Measurements from ENCODE around the gene MRPL54.

DNA sequence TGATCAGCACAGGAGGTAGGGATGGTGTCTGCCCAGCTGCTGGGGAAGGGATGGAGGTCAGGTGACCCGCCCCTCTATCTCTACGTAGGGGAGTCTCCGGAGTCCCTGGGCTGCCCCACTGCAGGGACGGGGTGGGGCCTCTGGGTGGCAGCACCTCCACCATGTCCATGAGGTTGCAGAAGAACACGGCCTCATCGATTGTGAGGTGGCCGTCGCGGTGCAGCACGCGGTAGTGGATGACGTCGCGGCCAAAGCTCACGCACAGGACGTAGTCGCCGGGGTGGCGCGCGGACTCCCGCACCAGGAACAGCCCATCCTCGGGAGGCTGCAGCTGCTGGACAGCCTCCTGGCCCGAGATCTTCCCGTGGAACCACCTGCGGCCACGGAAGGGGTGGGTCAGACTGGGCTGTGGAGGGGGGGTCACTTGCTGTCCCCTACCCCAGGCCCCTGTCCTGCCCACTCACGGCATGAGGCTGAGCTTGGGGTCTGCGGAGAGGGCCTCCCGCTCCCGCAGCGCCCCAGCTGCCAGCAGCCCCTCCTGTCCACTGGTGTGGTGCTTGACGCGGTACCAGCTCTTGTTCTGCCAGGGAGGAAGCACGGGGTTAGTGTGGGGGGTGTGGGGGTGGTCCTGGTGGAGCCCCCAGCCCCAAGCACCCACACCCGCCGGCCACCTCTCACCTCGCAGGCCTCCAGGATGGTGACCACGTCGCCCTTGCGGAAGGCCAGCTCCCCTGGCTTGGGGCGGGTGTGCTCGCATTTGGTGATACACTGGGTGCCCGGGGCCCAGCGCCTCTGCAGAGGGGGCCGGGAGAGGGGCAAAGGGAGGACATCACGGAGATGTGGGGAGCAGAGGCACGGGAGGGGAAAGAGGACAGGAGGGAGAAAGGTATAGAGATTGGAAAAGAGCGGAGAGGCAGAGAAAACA lies 21.4 kb downstream of the MRPL54 start:
- TF ChIP-seq CTCF (conservative IDR thresholded peaks at IDR 0.05; ENCODE audit: low read length) (peak; percentile 59), EZH2phosphoT487 (IDR thresholded peaks at IDR 0.05; ENCODE audit: borderline replicate concordance, low read depth, low read length) (no peak)
